NCI-H1694 (cell line): ENCODE data around the gene GON4L.
"Not testable (repeated sequence)": the region's sequence is repeated elsewhere in the genome, so short reads cannot be mapped to it uniquely, and the experiment has no call there.

Experiments
- DNase-seq: peaks from one replicate; lab custom pipeline; 2025; lab: John Stamatoyannopoulos, UW

GON4L gene

GRCh38 chr1:155831279-155831976, 25.6 kb downstream of the GON4L start:
- DNase-seq, result no peak

- no peak for DNase-seq
Measured at GRCh38 chr1:155827450-155827849, 29.6 kb downstream of the GON4L start.

- no peak for DNase-seq
Measured at GRCh38 chr1:155816351-155816750, 40.7 kb downstream of the GON4L start.

- no peak for DNase-seq
Measured at GRCh38 chr1:155813672-155814071, 43.3 kb downstream of the GON4L start.

GRCh38 chr1:155812878-155813277, 44.1 kb downstream of the GON4L start:
- no peak for DNase-seq

GRCh38 chr1:155809088-155809487, 47.9 kb downstream of the GON4L start:
- DNase-seq, result no peak

- DNase-seq, result no peak
Measured at GRCh38 chr1:155801149-155801548, 55.9 kb downstream of the GON4L start.

GRCh38 chr1:155795618-155796017, 61.4 kb downstream of the GON4L start:
- not testable (repeated sequence) for DNase-seq

GRCh38 chr1:155794605-155795245, 62.3 kb downstream of the GON4L start:
- DNase-seq, result no peak

- no peak for DNase-seq
Measured at GRCh38 chr1:155793213-155793612, 63.8 kb downstream of the GON4L start.

- no peak for DNase-seq
Measured at GRCh38 chr1:155777582-155777981, 79.4 kb downstream of the GON4L start.

GRCh38 chr1:155776414-155776813, 80.6 kb downstream of the GON4L start:
- no peak for DNase-seq

- no peak for DNase-seq
Measured at GRCh38 chr1:155773221-155773620, 83.8 kb downstream of the GON4L start.

- no peak for DNase-seq
Measured at GRCh38 chr1:155769257-155769656, 87.8 kb downstream of the GON4L start.

- not testable (repeated sequence) for DNase-seq
Measured at GRCh38 chr1:155767399-155767989, 89.5 kb downstream of the GON4L start.

GRCh38 chr1:155763989-155764388, 93.0 kb downstream of the GON4L start:
- DNase-seq, result not testable (repeated sequence)

- DNase-seq, result not testable (repeated sequence)
Measured at GRCh38 chr1:155763090-155763815, 93.8 kb downstream of the GON4L start.

GRCh38 chr1:155761736-155762405, 95.1 kb downstream of the GON4L start:
- DNase-seq, result no peak

- DNase-seq, result no peak
Measured at GRCh38 chr1:155760751-155761475, 96.1 kb downstream of the GON4L start.

- no peak for DNase-seq
Measured at GRCh38 chr1:155759966-155760630, 96.9 kb downstream of the GON4L start.

GRCh38 chr1:155759017-155759416, 98.0 kb downstream of the GON4L start:
- DNase-seq, result not testable (repeated sequence)
